Endothelial cell (in vitro differentiated cells): ENCODE measurements around the gene CCDC88B. TPM values are rescaled to one million over a fixed set of nuclear protein-coding genes. Genes with fewer than 3 reads are reported as not detected.

Source experiments
- DNase-seq: peaks from one replicate; pipeline ENCODE4 v3.0.0; 2021; ENCODE audit warnings: low spot score
- H3K27ac Mint-ChIP-seq: one replicate; pipeline ENCODE4 v1.8.0; 2021; ENCODE audit warnings: mixed read lengths, inconsistent platforms; ENCODE audit not compliant: unreplicated experiment
- H3K27me3 Mint-ChIP-seq: one replicate; pipeline ENCODE4 v1.8.0; 2021; ENCODE audit warnings: mild to moderate bottlenecking, moderate library complexity, mixed read lengths, inconsistent platforms; ENCODE audit not compliant: unreplicated experiment
- H3K36me3 Mint-ChIP-seq: one replicate; pipeline ENCODE4 v1.8.0; 2021; ENCODE audit warnings: mild to moderate bottlenecking, low read depth, mixed read lengths, inconsistent platforms; ENCODE audit not compliant: unreplicated experiment
- H3K4me1 Mint-ChIP-seq: one replicate; pipeline ENCODE4 v1.8.0; 2021; ENCODE audit warnings: mild to moderate bottlenecking, mixed read lengths, inconsistent platforms; ENCODE audit not compliant: unreplicated experiment
- H3K4me3 Mint-ChIP-seq: one replicate; pipeline ENCODE4 v1.8.0; 2021; ENCODE audit warnings: mild to moderate bottlenecking, mixed read lengths, inconsistent platforms; ENCODE audit not compliant: unreplicated experiment
- H3K9me3 Mint-ChIP-seq: one replicate; pipeline ENCODE4 v1.8.0; 2021; ENCODE audit warnings: mixed read lengths, inconsistent platforms; ENCODE audit not compliant: unreplicated experiment
- CTCF ChIP-seq: fragments of 200-600 bp; sonication (generic); IDR thresholded peaks from one replicate; pipeline ENCODE4 v1.5.0; 2021; ENCODE audit warnings: antibody characterized with exemption; ENCODE audit not compliant: unreplicated experiment
- long read RNA-seq: library from polyadenylated mRNA; unstranded; transcript quantifications from one replicate; pipeline ENCODE4 v2.0.0, GENCODE V29; 2020; ENCODE audit not compliant: unreplicated experiment
- total RNA-seq: library from RNA; stranded (reverse); fragmentation: NEBNext Ultra II Directional; extraction: Animal tissue kit (Norgen Biotek cat#: 25700); gene quantifications from one replicate; pipeline ENCODE4 v1.2.1, GENCODE V29; 2021; ENCODE audit not compliant: unreplicated experiment

CCDC88B gene
- total RNA-seq, result 8.3 TPM
- long read RNA-seq, partial matches to known transcripts, result 5 of 6 reads
- long read RNA-seq, other reads (novel, unspliced or antisense), result 0 of 6 reads

DNA sequence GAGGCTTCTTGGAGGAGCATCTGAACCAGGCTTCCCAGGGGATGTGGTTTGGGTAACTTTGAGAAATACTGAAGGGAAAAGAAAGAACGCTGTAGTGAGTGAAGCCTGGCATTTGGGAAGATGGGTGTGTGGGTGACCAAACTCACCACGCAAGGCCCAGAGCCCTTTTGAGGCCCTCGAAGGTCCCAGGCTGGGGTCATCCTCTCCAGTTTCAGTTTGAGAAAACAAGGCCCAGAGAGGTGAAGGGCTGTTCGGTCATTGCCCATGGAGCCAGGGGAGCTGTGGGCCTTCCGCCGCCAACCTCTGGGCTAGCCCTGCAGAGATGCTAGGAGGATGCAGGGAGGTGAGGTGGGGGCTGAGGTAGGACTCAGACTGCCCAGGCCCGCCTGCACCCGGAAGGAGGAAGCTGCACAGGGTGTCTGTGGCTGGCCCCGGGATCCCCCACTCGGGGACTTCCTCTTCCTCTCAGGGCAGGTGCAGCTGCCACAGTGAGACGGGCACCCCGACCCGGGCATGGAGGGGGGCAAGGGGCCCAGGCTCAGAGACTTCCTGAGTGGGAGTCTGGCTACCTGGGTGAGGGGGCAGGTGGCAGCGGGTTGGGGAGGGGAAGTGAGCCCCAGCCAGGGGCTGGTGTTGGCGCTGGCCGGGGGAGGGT lies at the start of gene CCDC88B:
CCDC88B (plus strand) TSS at position 451 of the 655 bp plus-strand sequence; CDS start at position 514, 63 bp downstream.
- H3K4me1 Mint-ChIP-seq, result peaks cover 4% of the 10 kb centered on the region
- H3K4me3 Mint-ChIP-seq, result peak within 1 kb of the TSS; percentile 67
- H3K9me3 Mint-ChIP-seq, result no peaks in the 10 kb centered on the region
- peaks cover 4% of the 10 kb centered on the region for H3K27me3 Mint-ChIP-seq
- no peak for TF ChIP-seq CTCF
- no peaks in the 10 kb centered on the region for H3K36me3 Mint-ChIP-seq
- peak within 1 kb of the TSS; percentile 27 for H3K27ac Mint-ChIP-seq
- DNase-seq, result no peak

- Mint-ChIP-seq H3K4me3 (peak overlapping the region; percentile 88), H3K27me3 (peaks cover 29% of the 10 kb centered on the region), H3K4me1 (peaks cover 16% of the 10 kb centered on the region), H3K27ac (no peak overlapping the region), H3K9me3 (no peaks in the 10 kb centered on the region), H3K36me3 (peaks cover 9% of the 10 kb centered on the region)
- no peak for DNase-seq
- TF ChIP-seq CTCF, result no peak
These were observed 49.4 kb upstream of the CCDC88B start for GRCh38 chr11:64290352-64291261.

DNA sequence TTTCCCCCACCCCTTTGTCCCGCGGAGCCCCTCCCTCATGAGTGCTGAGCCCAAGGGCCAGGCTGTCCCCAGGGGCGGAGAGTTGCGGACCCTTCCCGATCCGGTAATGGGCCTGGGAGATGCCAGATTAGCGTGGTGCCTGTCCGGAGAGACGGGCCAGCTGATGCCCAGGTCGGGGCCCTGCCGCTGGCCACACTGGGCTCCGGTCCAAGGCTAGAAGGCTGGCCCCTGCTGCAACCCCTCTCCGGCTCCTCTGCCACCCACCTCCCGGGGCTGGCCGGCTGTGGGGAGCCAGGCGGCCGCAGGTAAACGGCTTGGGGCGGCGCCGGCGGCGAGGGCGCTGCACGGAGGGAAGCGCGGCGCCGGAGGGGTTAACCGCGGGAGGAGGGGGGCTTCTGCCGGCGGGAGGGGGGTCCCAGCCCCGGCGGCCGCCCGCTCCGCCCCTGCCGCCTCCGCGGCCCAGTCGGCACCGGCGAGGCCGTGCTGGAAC lies 48.7 kb upstream of the CCDC88B start, which contains the start of gene KCNK4:
KCNK4 (plus strand) TSS at position 41 of the 490 bp plus-strand sequence. CDS start 1,717 bp downstream, outside the sequence.
- H3K4me1 Mint-ChIP-seq, result peaks cover 16% of the 10 kb centered on the region
- no peak for DNase-seq
- H3K27ac Mint-ChIP-seq, result no peak within 1 kb of the TSS
- H3K9me3 Mint-ChIP-seq, result no peaks in the 10 kb centered on the region
- peak within 1 kb of the TSS; percentile 88 for H3K4me3 Mint-ChIP-seq
- TF ChIP-seq CTCF, result no peak
- H3K36me3 Mint-ChIP-seq, result peaks cover 9% of the 10 kb centered on the region
- peaks cover 31% of the 10 kb centered on the region for H3K27me3 Mint-ChIP-seq

- no peak overlapping the region for H3K27ac Mint-ChIP-seq
- peaks cover 31% of the 10 kb centered on the region for H3K27me3 Mint-ChIP-seq
- no peaks in the 10 kb centered on the region for H3K9me3 Mint-ChIP-seq
- H3K36me3 Mint-ChIP-seq, result peaks cover 9% of the 10 kb centered on the region
- H3K4me1 Mint-ChIP-seq, result peaks cover 11% of the 10 kb centered on the region
- H3K4me3 Mint-ChIP-seq, result no peak overlapping the region
- TF ChIP-seq CTCF, result no peak
- no peak for DNase-seq
These were observed 48.1 kb upstream of the CCDC88B start for GRCh38 chr11:64291752-64292459.
